Large intestine (tissue), 12 donors: ENCODE results near the gene CNTFR. TPM values are rescaled to one million over a fixed set of nuclear protein-coding genes. Genes with fewer than 3 reads are reported as not detected.
"Not testable (repeated sequence)": the region's sequence is repeated elsewhere in the genome, so short reads cannot be mapped to it uniquely, and the experiment has no call there.

Experiments used
- DNase-seq, 2 donors: peaks; one replicate each; pipeline versions ENCODE4 v3.0.0 to v3.0.0-alpha.2; 2013
- H3K27ac ChIP-seq: one replicate; pipeline ENCODE4 v1.5.1; 2013; ENCODE audit warnings: low read length
- H3K27me3 ChIP-seq: 2 replicates; pipeline ENCODE4 v1.6.1; 2013; ENCODE audit warnings: low read length; ENCODE audit not compliant: control insufficient read depth, insufficient read depth
- H3K36me3 ChIP-seq: 2 replicates; pipeline ENCODE4 v1.6.1; 2013; ENCODE audit warnings: low read length; ENCODE audit not compliant: control insufficient read depth, insufficient read depth
- H3K4me1 ChIP-seq: one replicate; pipeline ENCODE4 v1.6.1; 2013; ENCODE audit warnings: low read length; ENCODE audit not compliant: control insufficient read depth, insufficient read depth
- H3K4me3 ChIP-seq: one replicate; pipeline ENCODE4 v1.5.1; 2013; ENCODE audit warnings: low read length
- H3K9me3 ChIP-seq: one replicate; pipeline ENCODE4 v1.6.1; 2013; ENCODE audit warnings: mild to moderate bottlenecking, low read depth, low read length, moderate library complexity; ENCODE audit not compliant: control insufficient read depth
- WGBS: methylation state at CpG from one replicate; pipeline ENCODE4 v1.1.5; 2013; ENCODE audit warnings: low lambda C conversion rate; ENCODE audit not compliant: insufficient coverage; 5-methylcytosine and 5-hydroxymethylcytosine counted together
- long read RNA-seq, 11 donors: transcript quantifications; one replicate each; lab custom pipeline, GENCODE V29; 2026
- polyA plus RNA-seq: library from polyadenylated mRNA; unstranded; fragments of 120-200 nt; gene quantifications from one replicate; pipeline ENCODE4 v1.2.1, GENCODE V29; 2013

CNTFR gene
- polyA plus RNA-seq: 15.9 TPM
- long read RNA-seq, donor 1, partial matches to known transcripts: 0 of 3 reads
- long read RNA-seq, donor 1, other reads (novel, unspliced or antisense): 0 of 3 reads
- long read RNA-seq, donor 2, partial matches to known transcripts: 0 of 7 reads
- long read RNA-seq, donor 2, other reads (novel, unspliced or antisense): 0 of 7 reads
- long read RNA-seq, donor 3: 0 reads
- long read RNA-seq, donor 4: 0 reads
- long read RNA-seq, donor 5: 0 reads
- long read RNA-seq, donor 6, partial matches to known transcripts: 7 of 9 reads
- long read RNA-seq, donor 6, other reads (novel, unspliced or antisense): 0 of 9 reads
- long read RNA-seq, donor 7, partial matches to known transcripts: 0 of 3 reads
- long read RNA-seq, donor 7, other reads (novel, unspliced or antisense): 0 of 3 reads
- long read RNA-seq, donor 8, partial matches to known transcripts: 12 of 16 reads
- long read RNA-seq, donor 8, other reads (novel, unspliced or antisense): 0 of 16 reads
- long read RNA-seq, donor 9, partial matches to known transcripts: 0 of 2 reads
- long read RNA-seq, donor 9, other reads (novel, unspliced or antisense): 0 of 2 reads
- long read RNA-seq, donor 10, partial matches to known transcripts: 0 of 4 reads
- long read RNA-seq, donor 10, other reads (novel, unspliced or antisense): 0 of 4 reads
- long read RNA-seq, donor 11, partial matches to known transcripts: 0 of 2 reads
- long read RNA-seq, donor 11, other reads (novel, unspliced or antisense): 0 of 2 reads

GRCh38 chr9:34589636-34590380, at the start of gene CNTFR:
TSS of gene CNTFR (minus strand) at chr9:34589724. CDS start at chr9:34568981, 20,743 bp downstream.
- no CpG with 5 or more reads among the region's 104 CpGs for WGBS
- peak within 1 kb of the TSS; percentile 50 for H3K4me3 ChIP-seq

GRCh38 chr9:34639322-34639721, 49.8 kb upstream of the CNTFR start:
- H3K4me1 ChIP-seq: peaks cover 15% of the 10 kb centered on the region
- WGBS: 80% methylated on average over 1 of the region's 8 CpGs

More at GRCh38 chr9:34589636-34590380, at the start of gene CNTFR:
- H3K9me3 ChIP-seq: peaks cover 16% of the 10 kb centered on the region
- no peaks in the 10 kb centered on the region for H3K36me3 ChIP-seq
- peaks cover 16% of the 10 kb centered on the region for H3K4me1 ChIP-seq
- peak in 1 of 2 donors; percentile 50 for DNase-seq
- peaks cover 94% of the 10 kb centered on the region for H3K27me3 ChIP-seq
- no peak within 1 kb of the TSS for H3K27ac ChIP-seq

GRCh38 chr9:34638138-34638445, 48.6 kb upstream of the CNTFR start:
- Histone ChIP-seq H3K4me3 (peak overlapping the region; percentile 72), H3K9me3 (no peaks in the 10 kb centered on the region), H3K27me3 (no peaks in the 10 kb centered on the region), H3K36me3 (peaks cover 11% of the 10 kb centered on the region), H3K4me1 (peaks cover 14% of the 10 kb centered on the region), H3K27ac (peak overlapping the region; percentile 71)
- no peak for DNase-seq
- WGBS: 20% methylated on average over 2 of the region's 7 CpGs

More at GRCh38 chr9:34639322-34639721, 49.8 kb upstream of the CNTFR start:
- not testable (repeated sequence) for H3K27me3 ChIP-seq, H3K4me3 ChIP-seq, H3K9me3 ChIP-seq, H3K27ac ChIP-seq, DNase-seq
- peaks cover 11% of the 10 kb centered on the region for H3K36me3 ChIP-seq

GRCh38 chr9:34637356-34638137, 48.0 kb upstream of the CNTFR start, which contains the start of gene SIGMAR1:
TSS of gene SIGMAR1 (minus strand) at chr9:34637787. CDS start at chr9:34637697, 90 bp downstream.
- H3K4me3 ChIP-seq: peak within 1 kb of the TSS; percentile 72
- H3K27ac ChIP-seq: peak within 1 kb of the TSS; percentile 71
- no CpG with 5 or more reads among the region's 74 CpGs for WGBS
- no peaks in the 10 kb centered on the region for H3K9me3 ChIP-seq
- DNase-seq: peak; percentile 90 to 97
- H3K27me3 ChIP-seq: no peaks in the 10 kb centered on the region
- H3K4me1 ChIP-seq: peaks cover 14% of the 10 kb centered on the region
- peaks cover 11% of the 10 kb centered on the region for H3K36me3 ChIP-seq

- Histone ChIP-seq H3K4me3 (peak overlapping the region; percentile 72), H3K9me3 (no peaks in the 10 kb centered on the region), H3K27ac (no peak overlapping the region), H3K36me3 (peaks cover 11% of the 10 kb centered on the region), H3K27me3 (no peaks in the 10 kb centered on the region), H3K4me1 (peaks cover 14% of the 10 kb centered on the region)
- no peak for DNase-seq
- WGBS: no CpG with 5 or more reads among the region's 23 CpGs
Observed at GRCh38 chr9:34636791-34637355, 47.3 kb upstream of the CNTFR start.

GRCh38 chr9:34635556-34635955, 46.0 kb upstream of the CNTFR start:
- H3K4me1 ChIP-seq: peaks cover 14% of the 10 kb centered on the region
- peaks cover 11% of the 10 kb centered on the region for H3K36me3 ChIP-seq
- DNase-seq: no peak
- no peak overlapping the region for H3K27ac ChIP-seq
- H3K4me3 ChIP-seq: no peak overlapping the region
- 80% methylated on average over 1 of the region's 14 CpGs for WGBS
- H3K27me3 ChIP-seq: peaks cover 6% of the 10 kb centered on the region
- no peaks in the 10 kb centered on the region for H3K9me3 ChIP-seq

GRCh38 chr9:34634551-34635248, 45.2 kb upstream of the CNTFR start:
- Histone ChIP-seq H3K9me3 (no peaks in the 10 kb centered on the region), H3K36me3 (peaks cover 11% of the 10 kb centered on the region), H3K27ac (no peak overlapping the region), H3K4me3 (no peak overlapping the region), H3K27me3 (peaks cover 15% of the 10 kb centered on the region), H3K4me1 (peaks cover 19% of the 10 kb centered on the region)
- WGBS: no CpG with 5 or more reads among the region's 3 CpGs
- no peak for DNase-seq

GRCh38 chr9:34633851-34634550, 44.5 kb upstream of the CNTFR start:
- Histone ChIP-seq H3K4me1 (peaks cover 19% of the 10 kb centered on the region), H3K27ac (no peak overlapping the region), H3K9me3 (no peaks in the 10 kb centered on the region), H3K27me3 (peaks cover 22% of the 10 kb centered on the region), H3K4me3 (no peak overlapping the region), H3K36me3 (peaks cover 11% of the 10 kb centered on the region)
- peak in 1 of 2 donors; percentile 54 for DNase-seq
- no CpG with 5 or more reads among the region's 3 CpGs for WGBS

- H3K36me3 ChIP-seq: peaks cover 11% of the 10 kb centered on the region
- H3K27me3 ChIP-seq: peaks cover 28% of the 10 kb centered on the region
- no peaks in the 10 kb centered on the region for H3K9me3 ChIP-seq
- DNase-seq: no peak
- WGBS: no CpG with 5 or more reads among the region's 5 CpGs
- H3K27ac ChIP-seq: no peak overlapping the region
- no peak overlapping the region for H3K4me3 ChIP-seq
- peaks cover 20% of the 10 kb centered on the region for H3K4me1 ChIP-seq
Observed at GRCh38 chr9:34633166-34633565, 43.6 kb upstream of the CNTFR start.
